Transverse colon (tissue), 4 donors: Measurements from ENCODE around the gene MPEG1.

ENCODE experiments used
- CTCF ChIP-seq, 5 experiments: fragments of 200-600 bp in 3 of 5; fragments of 450-650 bp in 2 of 5; sonication (generic) in 3 of 5; IDR thresholded peaks; 1 replicate in 2 of 5; 2 replicates in 3 of 5; pipeline ENCODE4 v1.5.1; 2016 to 2017; ENCODE audit warnings: antibody characterized with exemption in 5 of 5, inconsistent platforms in 3 of 5, mild to moderate bottlenecking in 2 of 5, moderate library complexity in 1 of 5
- POLR2A ChIP-seq: fragments of 450-650 bp; IDR thresholded peaks from one replicate; pipeline ENCODE4 v1.6.1; 2016; ENCODE audit warnings: antibody characterized with exemption, mild to moderate bottlenecking, moderate library complexity
- POLR2AphosphoS5 ChIP-seq, 3 donors: sonication (generic); formaldehyde crosslinking; IDR thresholded peaks; one replicate each; pipeline ENCODE4 v1.6.1; 2016; ENCODE audit warnings: antibody characterized with exemption in 3 of 3

- TF ChIP-seq CTCF (IDR thresholded peaks at IDR 0.05) (no peak), POLR2AphosphoS5 (IDR thresholded peaks at IDR 0.05) (no peak), POLR2A (no peak)
Measured at GRCh38 chr11:59249535-59249934, 36.8 kb upstream of the MPEG1 start.
